Bronchial epithelial cell (primary cell): ENCODE results near the gene MAGI2. TPM values are rescaled to one million over a fixed set of nuclear protein-coding genes. Genes with fewer than 3 reads are reported as not detected.

Source experiments
- DNase-seq: peaks from one replicate; pipeline ENCODE4 v3.0.0-alpha.2; 2010; ENCODE audit warnings: low read depth
- FAIRE-seq: peaks from 2 replicates; lab custom pipeline; 2011; peaks lifted over from hg19 to GRCh38; lab: Jason Lieb, UNC
- H3K27me3 ChIP-seq: 2 replicates; pipeline ENCODE4 v1.5.1; 2011; ENCODE audit warnings: low read length; ENCODE audit not compliant: control insufficient read depth, insufficient read depth
- H3K36me3 ChIP-seq: 2 replicates; pipeline ENCODE4 v1.5.1; 2011; ENCODE audit warnings: low read length; ENCODE audit not compliant: control insufficient read depth, insufficient read depth
- H3K4me3 ChIP-seq: 2 replicates; pipeline ENCODE4 v1.5.1; 2011; ENCODE audit warnings: mild to moderate bottlenecking, low read depth, low read length, control low read depth
- total RNA-seq: library from RNA; depleted of rRNA; stranded (reverse); fragments of >200 nt; gene quantifications from 2 replicates; pipeline ENCODE4 v1.2.1, GENCODE V29; 2014
- TF ChIP-seq, protein P1 (sequence below): IDR thresholded peaks from 2 replicates; pipeline ENCODE4 v1.5.1; 2011; ENCODE audit warnings: mild to moderate bottlenecking, moderate library complexity, low read length, control low read depth, inconsistent platforms; ENCODE audit not compliant: insufficient read depth, severe bottlenecking

MAGI2 gene
- total RNA-seq, 1 donor from 2014 or later = 2.6 TPM

DNA sequence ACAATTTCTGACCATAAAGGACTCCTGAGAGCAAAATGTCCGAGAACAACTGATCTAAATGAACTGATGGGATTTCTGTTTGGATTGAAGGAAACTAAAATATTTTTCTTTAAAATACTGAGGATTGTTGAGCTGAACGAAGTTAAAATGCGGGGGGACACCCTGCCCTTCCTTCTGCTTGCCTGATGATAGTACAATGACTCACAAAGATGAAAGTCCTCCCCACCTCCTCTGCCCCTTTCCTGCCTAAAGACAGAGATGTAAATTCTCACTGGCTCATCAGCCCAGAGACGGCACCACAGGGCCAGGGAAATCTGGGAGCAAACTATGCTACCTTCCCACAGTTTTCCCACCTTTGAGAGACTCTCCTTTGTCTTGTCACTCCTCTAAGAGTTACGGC is 1474.2 kb downstream of the MAGI2 start:
- H3K36me3 ChIP-seq = no peaks in the 10 kb centered on the region
- FAIRE-seq = no peak
- TF ChIP-seq, protein P1, sequence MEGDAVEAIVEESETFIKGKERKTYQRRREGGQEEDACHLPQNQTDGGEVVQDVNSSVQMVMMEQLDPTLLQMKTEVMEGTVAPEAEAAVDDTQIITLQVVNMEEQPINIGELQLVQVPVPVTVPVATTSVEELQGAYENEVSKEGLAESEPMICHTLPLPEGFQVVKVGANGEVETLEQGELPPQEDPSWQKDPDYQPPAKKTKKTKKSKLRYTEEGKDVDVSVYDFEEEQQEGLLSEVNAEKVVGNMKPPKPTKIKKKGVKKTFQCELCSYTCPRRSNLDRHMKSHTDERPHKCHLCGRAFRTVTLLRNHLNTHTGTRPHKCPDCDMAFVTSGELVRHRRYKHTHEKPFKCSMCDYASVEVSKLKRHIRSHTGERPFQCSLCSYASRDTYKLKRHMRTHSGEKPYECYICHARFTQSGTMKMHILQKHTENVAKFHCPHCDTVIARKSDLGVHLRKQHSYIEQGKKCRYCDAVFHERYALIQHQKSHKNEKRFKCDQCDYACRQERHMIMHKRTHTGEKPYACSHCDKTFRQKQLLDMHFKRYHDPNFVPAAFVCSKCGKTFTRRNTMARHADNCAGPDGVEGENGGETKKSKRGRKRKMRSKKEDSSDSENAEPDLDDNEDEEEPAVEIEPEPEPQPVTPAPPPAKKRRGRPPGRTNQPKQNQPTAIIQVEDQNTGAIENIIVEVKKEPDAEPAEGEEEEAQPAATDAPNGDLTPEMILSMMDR = no peak
- no peak overlapping the region for H3K4me3 ChIP-seq
- H3K27me3 ChIP-seq = no peaks in the 10 kb centered on the region
- DNase-seq = no peak

DNA sequence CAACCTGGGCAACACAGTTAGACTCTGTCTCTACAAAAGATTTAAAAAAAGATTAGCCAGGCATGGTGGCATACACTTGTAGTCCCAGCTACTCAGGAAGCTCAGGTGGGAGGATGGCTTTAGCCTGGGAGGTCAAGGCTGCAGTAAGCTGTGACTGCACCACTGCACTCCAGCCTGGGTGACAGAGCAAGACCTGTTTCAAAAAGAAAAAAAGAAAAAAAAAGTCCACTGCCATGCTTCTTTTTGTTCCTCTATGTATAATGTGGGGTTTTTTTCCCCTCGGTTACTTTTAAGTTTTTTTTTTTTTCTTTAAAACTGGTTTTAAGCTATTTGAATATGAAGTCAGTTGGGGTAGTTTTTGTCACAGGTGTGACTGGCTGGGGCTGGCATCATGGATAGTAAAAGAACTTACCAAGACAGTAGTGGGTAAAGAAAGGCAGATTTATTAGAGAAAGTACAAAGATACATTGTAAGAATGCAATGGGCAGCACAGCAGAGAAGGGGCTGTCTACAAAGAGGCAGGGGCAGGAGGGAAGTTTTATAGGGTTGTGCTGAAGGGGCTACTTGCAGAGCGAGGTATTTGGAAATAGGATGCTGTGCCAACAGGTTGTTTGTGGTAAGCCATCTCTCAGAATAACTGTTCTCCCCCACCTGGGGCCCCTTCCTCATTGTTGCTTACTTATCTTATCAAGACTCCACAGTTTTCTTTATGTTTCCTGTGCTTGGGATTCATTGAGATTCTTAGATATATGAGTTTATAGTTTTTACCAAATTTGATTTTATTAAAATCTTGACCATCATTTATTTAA is 1477.6 kb downstream of the MAGI2 start:
- no peaks in the 10 kb centered on the region for H3K27me3 ChIP-seq
- TF ChIP-seq, protein P1 = no peak
- no peaks in the 10 kb centered on the region for H3K36me3 ChIP-seq
- H3K4me3 ChIP-seq = no peak overlapping the region
- no peak for DNase-seq
- FAIRE-seq = no peak

DNA sequence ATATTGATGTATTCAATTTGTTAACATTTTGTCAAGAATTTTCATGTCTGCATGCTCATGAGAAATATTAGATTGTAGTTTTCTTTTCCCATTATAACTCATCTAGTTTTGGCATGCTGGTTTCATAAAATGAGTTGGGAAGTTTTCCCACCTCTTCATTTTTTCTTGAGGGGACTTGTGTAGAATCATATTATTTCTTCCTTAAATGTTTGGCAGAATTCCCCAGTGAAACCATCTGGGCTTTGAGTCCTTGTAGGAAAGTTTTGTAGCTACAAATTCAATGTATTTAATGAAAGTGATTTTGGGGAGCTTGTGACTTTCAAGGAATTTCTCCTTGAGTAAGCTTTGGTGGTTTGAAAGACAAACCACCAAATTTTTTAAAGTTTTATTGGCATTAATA is 1481.7 kb downstream of the MAGI2 start:
- H3K27me3 ChIP-seq = no peaks in the 10 kb centered on the region
- H3K36me3 ChIP-seq = no peaks in the 10 kb centered on the region
- DNase-seq = no peak
- H3K4me3 ChIP-seq = no peak overlapping the region
- no peak for FAIRE-seq
- TF ChIP-seq, protein P1 = no peak

DNA sequence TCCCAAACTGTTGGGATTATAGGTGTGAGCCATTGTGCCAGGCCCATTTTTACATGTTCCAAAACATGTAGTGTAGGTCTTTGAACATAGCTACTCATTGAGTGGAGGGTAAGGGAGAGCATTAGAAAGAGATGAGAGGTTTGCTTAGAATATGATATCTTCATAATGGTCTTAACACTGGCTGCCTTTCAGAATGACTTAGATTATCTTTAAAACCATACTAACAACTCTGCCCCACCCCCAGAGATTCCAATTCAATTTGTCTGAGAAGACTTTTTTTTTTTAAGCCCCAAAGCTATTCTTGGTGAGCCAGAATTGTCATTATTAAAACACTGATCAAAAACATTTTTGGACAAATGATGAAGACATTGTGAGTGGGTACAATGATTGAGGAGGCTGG is 1486.0 kb downstream of the MAGI2 start:
- H3K36me3 ChIP-seq = no peaks in the 10 kb centered on the region
- FAIRE-seq (no peak), DNase-seq (no peak)
- H3K27me3 ChIP-seq = no peaks in the 10 kb centered on the region
- TF ChIP-seq, protein P1 = no peak
- H3K4me3 ChIP-seq = no peak overlapping the region
